ENCODE results near the gene ABCA4. TPM values are rescaled to one million over a fixed set of nuclear protein-coding genes. Genes with fewer than 3 reads are reported as not detected.

ABCA4 gene
- total RNA-seq, 1 experiment from 2014 or later, result not detected

DNA sequence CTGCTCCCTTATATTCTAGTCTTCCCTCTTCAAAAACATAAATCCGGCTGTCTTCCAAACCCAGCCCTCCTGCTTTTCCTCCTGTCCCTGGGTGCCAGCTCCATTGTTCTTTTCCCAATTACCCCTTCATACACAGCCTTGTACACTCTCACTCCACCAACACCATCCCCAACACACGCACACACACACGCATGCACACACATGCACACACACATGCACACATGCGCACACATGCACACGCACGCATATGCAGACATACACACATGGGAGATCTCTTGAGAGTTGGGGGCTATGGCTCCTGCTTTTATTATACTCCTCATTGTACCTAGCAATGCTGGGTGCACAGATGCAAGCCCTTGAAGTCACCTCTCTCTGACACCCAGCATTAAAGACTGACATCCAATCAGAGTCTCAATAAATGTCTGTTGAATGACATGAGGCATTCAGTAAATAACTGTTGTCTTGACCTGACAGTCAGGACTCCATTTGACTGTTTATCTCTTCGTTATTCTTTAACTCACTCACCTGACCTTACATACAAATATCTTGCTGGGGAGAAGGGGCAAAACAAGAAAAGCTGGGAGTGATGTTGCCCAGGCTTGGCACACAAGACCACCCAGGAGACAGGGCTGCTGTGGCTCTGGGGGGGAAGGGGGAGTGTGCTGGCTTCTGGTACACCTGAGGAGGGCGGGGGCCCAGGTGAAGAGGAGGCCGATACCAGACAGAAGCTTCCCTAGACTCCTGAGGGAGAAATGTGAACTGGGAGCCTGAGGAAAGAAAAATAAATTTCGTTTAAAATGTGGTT is 16.0 kb downstream of the ABCA4 start:
- Histone ChIP-seq H3K9me2 (replicated peaks; ENCODE audit: insufficient read depth, low read length) (no peaks in the 10 kb centered on the region), H3K27me3 (ENCODE audit: low read length) (no peaks in the 10 kb centered on the region), H2AFZ (ENCODE audit: low read length) (no peak overlapping the region), H4K20me1 (ENCODE audit: insufficient read depth, low read depth, low read length) (no peaks in the 10 kb centered on the region), H3K79me2 (ENCODE audit: low read length) (no peaks in the 10 kb centered on the region), H3K36me3 (ENCODE audit: insufficient read depth, low read length) (no peaks in the 10 kb centered on the region), H3K9me3 (ENCODE audit: low read length) (no peaks in the 10 kb centered on the region), H3K4me3 (ENCODE audit: low read length) (no peak overlapping the region), H3K4me2 (ENCODE audit: low read depth, low read length, poor library complexity, severe bottlenecking) (no peak overlapping the region), H3K27ac (ENCODE audit: low read length) (no peak overlapping the region), H3K9ac (ENCODE audit: low read length) (no peak overlapping the region), H3K4me1 (ENCODE audit: low read length) (no peaks in the 10 kb centered on the region)
- no peak for DNase-seq

DNA sequence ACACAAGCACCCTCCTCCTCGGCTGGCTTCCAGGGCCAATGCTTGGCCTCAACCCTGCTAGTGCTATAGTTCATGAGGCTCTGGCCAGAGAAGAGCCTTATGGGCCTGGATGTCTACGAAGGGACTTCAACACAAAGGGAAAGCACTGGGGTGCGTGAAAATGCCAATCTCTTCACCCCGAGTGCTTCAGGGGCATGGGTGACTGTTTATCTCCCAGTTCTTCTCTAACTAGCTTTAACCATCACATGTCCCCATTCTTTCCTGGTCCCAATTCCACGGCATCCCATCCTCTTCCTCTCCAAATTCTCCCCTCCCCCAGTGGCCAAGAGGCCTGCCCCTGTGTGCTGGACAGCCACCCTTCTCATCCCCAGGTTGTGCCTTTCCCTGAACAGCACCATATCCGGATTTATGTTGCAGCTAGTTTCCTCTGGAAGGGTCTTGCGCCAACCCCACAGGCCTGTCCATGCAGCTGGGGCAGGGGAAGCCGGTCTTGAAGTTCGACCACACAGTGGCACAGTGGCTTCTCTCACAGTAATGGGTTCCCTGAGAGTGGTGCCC is 16.7 kb downstream of the ABCA4 start:
- Histone ChIP-seq H4K20me1 (ENCODE audit: insufficient read depth, low read depth, low read length) (no peaks in the 10 kb centered on the region), H3K9me2 (replicated peaks; ENCODE audit: insufficient read depth, low read length) (no peaks in the 10 kb centered on the region), H3K4me1 (ENCODE audit: low read length) (no peaks in the 10 kb centered on the region), H2AFZ (ENCODE audit: low read length) (no peak overlapping the region), H3K79me2 (ENCODE audit: low read length) (no peaks in the 10 kb centered on the region), H3K9ac (ENCODE audit: low read length) (no peak overlapping the region), H3K27me3 (ENCODE audit: low read length) (no peaks in the 10 kb centered on the region), H3K9me3 (ENCODE audit: low read length) (no peaks in the 10 kb centered on the region), H3K27ac (ENCODE audit: low read length) (no peak overlapping the region), H3K4me2 (ENCODE audit: low read depth, low read length, poor library complexity, severe bottlenecking) (no peak overlapping the region), H3K36me3 (ENCODE audit: insufficient read depth, low read length) (no peaks in the 10 kb centered on the region), H3K4me3 (ENCODE audit: low read length) (no peak overlapping the region)
- DNase-seq, result no peak

DNA sequence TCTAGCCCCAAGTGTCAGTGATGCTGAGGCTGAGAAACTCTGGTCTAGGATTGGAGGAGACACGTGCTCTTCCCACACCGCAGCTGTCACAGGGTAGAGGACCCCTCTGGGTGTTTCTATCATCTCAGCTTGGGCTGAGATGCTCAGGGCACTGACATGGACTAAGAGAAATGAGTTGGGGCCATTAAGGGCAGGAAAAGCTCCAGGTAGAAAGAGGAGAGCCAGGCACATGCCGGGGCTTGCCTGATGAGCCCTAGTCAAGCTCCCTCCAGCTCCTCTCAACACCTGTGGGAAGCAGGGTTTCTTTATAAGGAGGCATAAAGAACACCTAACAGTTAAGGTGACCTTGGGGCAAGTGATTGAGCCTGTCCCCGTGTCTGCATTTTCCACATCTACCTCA is 17.3 kb downstream of the ABCA4 start:
- Histone ChIP-seq H3K9ac (ENCODE audit: low read length) (no peak overlapping the region), H3K9me3 (ENCODE audit: low read length) (no peaks in the 10 kb centered on the region), H3K4me3 (ENCODE audit: low read length) (no peak overlapping the region), H4K20me1 (ENCODE audit: insufficient read depth, low read depth, low read length) (no peaks in the 10 kb centered on the region), H3K79me2 (ENCODE audit: low read length) (no peaks in the 10 kb centered on the region), H3K36me3 (ENCODE audit: insufficient read depth, low read length) (no peaks in the 10 kb centered on the region), H3K4me1 (ENCODE audit: low read length) (no peaks in the 10 kb centered on the region), H3K27me3 (ENCODE audit: low read length) (no peaks in the 10 kb centered on the region), H3K4me2 (ENCODE audit: low read depth, low read length, poor library complexity, severe bottlenecking) (no peak overlapping the region), H2AFZ (ENCODE audit: low read length) (no peak overlapping the region), H3K9me2 (replicated peaks; ENCODE audit: insufficient read depth, low read length) (no peaks in the 10 kb centered on the region), H3K27ac (ENCODE audit: low read length) (no peak overlapping the region)
- no peak for DNase-seq

DNA sequence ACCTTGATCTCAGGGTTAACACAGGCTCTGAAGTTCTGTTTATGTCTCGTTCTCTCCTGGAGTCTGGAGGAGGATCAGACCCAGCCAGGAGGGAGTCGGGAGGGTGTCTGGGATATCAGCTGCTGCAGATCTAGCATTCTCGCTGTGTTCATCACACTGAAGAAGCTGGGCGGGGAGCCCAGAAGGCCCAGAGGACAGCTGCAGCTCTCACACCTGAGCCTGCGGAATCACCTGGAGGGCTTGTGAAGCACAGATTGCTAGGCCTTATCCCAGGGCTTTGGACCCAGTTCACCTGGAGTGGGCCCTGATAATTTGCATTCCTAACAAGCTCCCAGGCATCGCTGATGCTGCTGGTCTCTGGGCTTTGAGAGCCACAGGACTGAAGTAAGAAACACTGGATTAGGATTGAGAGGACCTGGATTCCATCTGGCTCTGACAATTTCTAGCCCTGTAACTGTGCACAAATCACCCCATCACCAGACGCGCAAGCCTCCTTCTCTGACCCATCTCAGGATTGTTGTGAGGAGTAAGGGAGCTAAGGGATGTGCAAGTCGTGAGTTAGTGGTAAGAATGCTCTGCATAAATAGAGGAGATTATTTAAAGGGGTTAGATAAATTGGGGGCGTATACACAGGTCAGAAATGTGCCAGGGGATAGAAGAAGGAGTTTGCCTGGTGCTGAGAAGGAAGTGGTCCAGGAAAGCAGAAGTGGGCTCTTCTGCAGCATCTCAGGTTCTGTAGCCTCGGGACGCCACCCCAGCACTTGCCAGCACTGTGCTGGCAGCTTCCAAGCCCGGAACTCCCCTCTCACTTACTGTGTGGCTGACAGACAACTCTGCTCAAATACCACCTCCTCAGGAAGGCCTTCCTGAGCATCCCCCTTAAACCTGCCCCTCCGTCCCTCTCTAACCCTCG is 19.1 kb downstream of the ABCA4 start:
- H3K4me2 ChIP-seq (ENCODE audit: low read depth, low read length, poor library complexity, severe bottlenecking), result no peak overlapping the region
- no peak overlapping the region for H3K27ac ChIP-seq (ENCODE audit: low read length)
- no peak for DNase-seq
- no peaks in the 10 kb centered on the region for H4K20me1 ChIP-seq (ENCODE audit: insufficient read depth, low read depth, low read length)
- no peaks in the 10 kb centered on the region for H3K9me2 ChIP-seq (replicated peaks; ENCODE audit: insufficient read depth, low read length)
- no peak overlapping the region for H2AFZ ChIP-seq (ENCODE audit: low read length)
- no peaks in the 10 kb centered on the region for H3K27me3 ChIP-seq (ENCODE audit: low read length)
- H3K4me3 ChIP-seq (ENCODE audit: low read length), result no peak overlapping the region
- no peaks in the 10 kb centered on the region for H3K4me1 ChIP-seq (ENCODE audit: low read length)
- H3K9ac ChIP-seq (ENCODE audit: low read length), result no peak overlapping the region
- no peaks in the 10 kb centered on the region for H3K36me3 ChIP-seq (ENCODE audit: insufficient read depth, low read length)
- no peaks in the 10 kb centered on the region for H3K9me3 ChIP-seq (ENCODE audit: low read length)
- no peaks in the 10 kb centered on the region for H3K79me2 ChIP-seq (ENCODE audit: low read length)

DNA sequence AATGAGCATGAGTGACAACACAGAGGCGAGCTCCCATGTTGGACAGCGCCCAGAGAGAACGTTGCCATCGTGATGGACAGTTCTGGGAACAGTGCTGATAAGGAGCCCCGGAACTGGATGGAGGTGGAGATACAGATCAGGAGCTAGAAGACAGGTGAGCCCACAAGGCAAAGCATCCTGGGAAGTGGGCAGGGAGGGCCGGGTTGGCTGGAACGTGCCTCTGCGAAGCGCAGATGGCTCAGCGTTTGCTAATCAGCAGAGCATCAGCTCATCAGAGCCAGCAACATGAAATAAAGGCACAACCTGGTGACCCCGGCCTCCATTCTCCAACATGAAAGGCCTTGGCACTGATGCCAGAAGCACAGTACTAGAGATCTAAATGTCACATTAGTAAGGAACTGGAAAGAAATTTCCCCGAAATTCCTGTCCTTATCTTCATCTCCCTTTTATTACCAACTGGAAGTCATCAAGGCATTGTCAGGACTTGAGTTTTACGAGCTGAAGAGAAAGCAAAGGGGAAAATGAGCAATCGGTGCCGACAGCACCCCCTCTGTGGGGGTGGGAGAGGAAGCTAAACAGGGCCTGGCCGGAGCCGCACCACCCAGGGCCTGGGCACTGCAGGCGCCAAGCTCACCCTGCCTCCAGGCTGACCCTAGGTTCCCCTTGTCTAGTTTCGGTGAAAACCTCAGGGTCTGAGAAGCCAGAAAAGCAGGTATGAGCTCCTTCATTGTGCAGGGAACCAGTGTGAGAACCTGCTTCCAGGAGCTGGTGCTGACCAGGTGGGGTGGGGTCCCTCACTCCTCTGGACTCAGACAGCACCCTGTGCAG is 19.9 kb downstream of the ABCA4 start:
- DNase-seq, result no peak
- H3K4me1 ChIP-seq (ENCODE audit: low read length), result no peaks in the 10 kb centered on the region
- H3K9me2 ChIP-seq (replicated peaks; ENCODE audit: insufficient read depth, low read length), result no peaks in the 10 kb centered on the region
- H3K9ac ChIP-seq (ENCODE audit: low read length), result no peak overlapping the region
- H3K4me2 ChIP-seq (ENCODE audit: low read depth, low read length, poor library complexity, severe bottlenecking), result no peak overlapping the region
- H3K4me3 ChIP-seq (ENCODE audit: low read length), result no peak overlapping the region
- no peak overlapping the region for H2AFZ ChIP-seq (ENCODE audit: low read length)
- no peaks in the 10 kb centered on the region for H3K9me3 ChIP-seq (ENCODE audit: low read length)
- no peaks in the 10 kb centered on the region for H3K27me3 ChIP-seq (ENCODE audit: low read length)
- H3K27ac ChIP-seq (ENCODE audit: low read length), result no peak overlapping the region
- H4K20me1 ChIP-seq (ENCODE audit: insufficient read depth, low read depth, low read length), result no peaks in the 10 kb centered on the region
- H3K79me2 ChIP-seq (ENCODE audit: low read length), result no peaks in the 10 kb centered on the region
- no peaks in the 10 kb centered on the region for H3K36me3 ChIP-seq (ENCODE audit: insufficient read depth, low read length)

DNA sequence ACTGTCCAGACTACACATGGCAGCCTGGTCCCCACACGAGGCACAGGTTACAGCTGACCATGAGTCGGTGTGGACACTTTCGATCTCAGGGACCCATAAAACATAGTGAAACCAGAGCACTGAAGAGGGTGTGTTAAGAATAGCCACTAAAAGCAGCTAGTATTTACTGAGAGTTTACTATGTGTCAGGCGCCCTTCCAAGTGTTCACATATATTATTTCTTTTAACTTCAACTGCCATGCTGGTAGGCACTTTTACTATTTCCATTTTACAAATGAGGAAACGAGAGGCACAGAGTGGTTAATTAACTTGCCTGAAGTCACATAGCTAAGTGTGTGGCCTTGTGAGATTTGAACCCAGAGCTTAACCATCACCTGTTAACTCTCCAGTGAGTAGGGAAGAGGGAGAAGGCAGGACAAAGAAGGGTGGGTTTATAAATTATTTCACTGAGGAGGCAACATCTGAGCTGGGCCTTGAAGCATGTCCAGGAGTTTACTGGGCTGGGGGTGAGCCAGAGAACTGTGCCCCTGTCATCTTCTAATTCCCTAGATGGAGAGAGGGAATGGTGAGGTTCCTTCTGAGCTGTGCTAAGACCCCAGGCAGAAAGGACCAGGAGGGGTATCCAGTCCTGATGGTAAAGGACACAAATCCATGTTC is 20.7 kb downstream of the ABCA4 start:
- no peak overlapping the region for H3K4me3 ChIP-seq (ENCODE audit: low read length)
- H3K79me2 ChIP-seq (ENCODE audit: low read length), result no peaks in the 10 kb centered on the region
- no peaks in the 10 kb centered on the region for H3K9me2 ChIP-seq (replicated peaks; ENCODE audit: insufficient read depth, low read length)
- H3K4me1 ChIP-seq (ENCODE audit: low read length), result no peaks in the 10 kb centered on the region
- no peak for DNase-seq
- no peak overlapping the region for H2AFZ ChIP-seq (ENCODE audit: low read length)
- H3K9me3 ChIP-seq (ENCODE audit: low read length), result no peaks in the 10 kb centered on the region
- no peak overlapping the region for H3K27ac ChIP-seq (ENCODE audit: low read length)
- H3K4me2 ChIP-seq (ENCODE audit: low read depth, low read length, poor library complexity, severe bottlenecking), result no peak overlapping the region
- no peaks in the 10 kb centered on the region for H4K20me1 ChIP-seq (ENCODE audit: insufficient read depth, low read depth, low read length)
- H3K36me3 ChIP-seq (ENCODE audit: insufficient read depth, low read length), result no peaks in the 10 kb centered on the region
- H3K9ac ChIP-seq (ENCODE audit: low read length), result no peak overlapping the region
- H3K27me3 ChIP-seq (ENCODE audit: low read length), result no peaks in the 10 kb centered on the region

DNA sequence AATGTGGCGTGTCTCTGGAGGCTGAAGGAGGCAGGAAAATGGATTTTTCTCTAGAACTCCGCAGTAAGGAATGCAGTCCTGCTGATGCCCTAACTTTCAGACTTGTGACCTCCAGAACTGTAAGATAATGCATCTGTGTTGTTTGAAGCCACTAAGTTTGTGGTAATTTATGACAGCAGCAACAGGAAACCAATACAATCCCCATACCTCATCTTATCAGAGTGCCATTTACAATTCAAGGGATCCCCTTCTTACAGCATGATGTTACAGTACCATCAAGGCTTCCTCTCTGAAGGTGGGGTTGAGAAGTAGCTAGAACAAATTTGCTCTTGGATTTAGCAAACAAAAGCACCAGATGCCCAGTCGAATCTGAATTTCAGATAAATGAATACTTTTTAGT is 21.6 kb downstream of the ABCA4 start:
- Histone ChIP-seq H3K27me3 (ENCODE audit: low read length) (no peaks in the 10 kb centered on the region), H3K4me3 (ENCODE audit: low read length) (no peak overlapping the region), H3K9ac (ENCODE audit: low read length) (no peak overlapping the region), H3K36me3 (ENCODE audit: insufficient read depth, low read length) (no peaks in the 10 kb centered on the region), H3K79me2 (ENCODE audit: low read length) (no peaks in the 10 kb centered on the region), H3K4me1 (ENCODE audit: low read length) (no peaks in the 10 kb centered on the region), H3K4me2 (ENCODE audit: low read depth, low read length, poor library complexity, severe bottlenecking) (no peak overlapping the region), H2AFZ (ENCODE audit: low read length) (no peak overlapping the region), H3K9me3 (ENCODE audit: low read length) (no peaks in the 10 kb centered on the region), H4K20me1 (ENCODE audit: insufficient read depth, low read depth, low read length) (no peaks in the 10 kb centered on the region), H3K27ac (ENCODE audit: low read length) (no peak overlapping the region), H3K9me2 (replicated peaks; ENCODE audit: insufficient read depth, low read length) (no peaks in the 10 kb centered on the region)
- no peak for DNase-seq

Measured in Karpas-422 (cell line).